Measurements from ENCODE around the gene RAPGEF5.

GRCh38 chr7:22210355-22210754 is 146.6 kb downstream of the RAPGEF5 start:
- no peak for TF ChIP-seq EZH2 (IDR thresholded peaks at IDR 0.05; ENCODE audit: insufficient read depth, poor library complexity, severe bottlenecking)
- TF ChIP-seq EZH2phosphoT487 (IDR thresholded peaks at IDR 0.05; ENCODE audit: insufficient read depth, low read depth): no peak
